PC-3 (cell line): ENCODE measurements around the gene LYPD5. TPM values are rescaled to one million over a fixed set of nuclear protein-coding genes. Genes with fewer than 3 reads are reported as not detected.

Experiments used
- ATAC-seq: fragments of 200-7000 bp; cut with Tn5 transposase; 2 replicates; pipeline ENCODE4 v1.9.1; 2020; ENCODE audit warnings: mild to moderate bottlenecking, moderate library complexity
- BruUV-seq: library from RNA; stranded (reverse); fragments of 400-500 nt; replicated peaks from 2 replicates; lab custom pipeline; 2021; lab: Mats Ljungman, UMichigan
- CTCF ChIA-PET: fragments of 300-600 bp; sonication (Branson Sonifier 250); formaldehyde crosslinking; loops from one replicate; lab custom pipeline; 2022; ENCODE audit warnings: antibody characterized with exemption; lab: Charles Lee
- POLR2A ChIA-PET: fragments of 300-600 bp; sonication (Branson Sonifier 250); formaldehyde crosslinking; loops from one replicate; lab custom pipeline; 2022; ENCODE audit warnings: antibody characterized with exemption; ENCODE audit not compliant: unreplicated experiment; lab: Charles Lee
- DNase-seq: peaks from one replicate; pipeline ENCODE4 v3.0.0-alpha.2; 2015
- H2AFZ ChIP-seq: fragments of 300-600 bp; sonication (generic); 2 replicates; pipeline ENCODE4 v1.6.0; 2016; ENCODE audit warnings: antibody characterized with exemption, low read length
- H3F3A ChIP-seq: fragments of 300-600 bp; sonication (generic); one replicate; pipeline ENCODE4 v1.6.0; 2017; ENCODE audit warnings: antibody characterized with exemption, low read length, control low read depth, mild to moderate bottlenecking; ENCODE audit not compliant: unreplicated experiment
- H3K27ac ChIP-seq: fragments of 300-600 bp; sonication (generic); 2 replicates; pipeline ENCODE4 v1.5.1; 2016; ENCODE audit warnings: mild to moderate bottlenecking, low read length
- H3K27me3 ChIP-seq: fragments of 300-600 bp; sonication (generic); 2 replicates; pipeline ENCODE4 v1.6.1; 2016; ENCODE audit warnings: low read length, mixed read lengths
- H3K36me3 ChIP-seq: fragments of 300-600 bp; sonication (generic); 2 replicates; pipeline ENCODE4 v1.6.1; 2016; ENCODE audit warnings: low read depth, mixed run types, low read length, mixed read lengths
- H3K4me1 ChIP-seq: fragments of 300-600 bp; sonication (generic); 2 replicates; pipeline ENCODE4 v1.5.1; 2016; ENCODE audit warnings: low read length; ENCODE audit not compliant: insufficient read depth
- H3K4me2 ChIP-seq: fragments of 300-600 bp; sonication (generic); 2 replicates; pipeline ENCODE4 v1.6.0; 2016; ENCODE audit warnings: low read length
- H3K4me3 ChIP-seq: fragments of 300-600 bp; sonication (generic); 2 replicates; pipeline ENCODE4 v1.5.1; 2016; ENCODE audit warnings: mild to moderate bottlenecking, low read length, mixed read lengths
- H3K79me2 ChIP-seq: fragments of 300-600 bp; sonication (generic); 2 replicates; pipeline ENCODE4 v1.6.1; 2017; ENCODE audit warnings: low read length, mixed read lengths
- H3K9ac ChIP-seq: fragments of 300-600 bp; sonication (generic); 2 replicates; pipeline ENCODE4 v1.6.0; 2016; ENCODE audit warnings: mild to moderate bottlenecking, low read length
- H3K9me2 ChIP-seq: fragments of 300-600 bp; sonication (generic); replicated peaks from 2 replicates; pipeline ENCODE4 v1.6.1; 2016; ENCODE audit warnings: mixed run types, low read length, mixed read lengths
- H3K9me3 ChIP-seq: fragments of 300-600 bp; sonication (generic); 2 replicates; pipeline ENCODE4 v1.6.1; 2016; ENCODE audit warnings: low read length, mixed read lengths
- H4K20me1 ChIP-seq: fragments of 300-600 bp; sonication (generic); 2 replicates; pipeline ENCODE4 v1.6.1; 2016; ENCODE audit warnings: low read length, mixed read lengths
- EZH2 ChIP-seq: fragments of 300-600 bp; sonication (generic); IDR thresholded peaks from one replicate; pipeline ENCODE4 v1.6.1; 2017; ENCODE audit warnings: antibody characterized with exemption, mild to moderate bottlenecking, low read length; ENCODE audit not compliant: unreplicated experiment
- EZH2phosphoT487 ChIP-seq: fragments of 300-600 bp; sonication (generic); IDR thresholded peaks from 2 replicates; pipeline ENCODE4 v1.6.1; 2018; ENCODE audit warnings: mild to moderate bottlenecking, antibody characterized with exemption, low read length, borderline replicate concordance
- intact Hi-C: fragments of 100-400 bp; cut with micrococcal nuclease; formaldehyde crosslinking; loops from 2 replicates; pipeline ENCODE4 v1.9.0; 2023
- total RNA-seq: library from RNA; depleted of rRNA; stranded (reverse); fragments of >200 nt; gene quantifications from 2 replicates; pipeline ENCODE4 v1.2.3, GENCODE V29; 2014
- TF ChIP-seq, protein P1 (sequence below): fragments of 300-600 bp; sonication (generic); conservative IDR thresholded peaks from 2 replicates; pipeline ENCODE4 v1.5.1; 2017; ENCODE audit warnings: antibody characterized with exemption, low read depth, mild to moderate bottlenecking, low read length

LYPD5 gene
- total RNA-seq, 1 experiment from 2014 or later: 6.8 TPM

DNA sequence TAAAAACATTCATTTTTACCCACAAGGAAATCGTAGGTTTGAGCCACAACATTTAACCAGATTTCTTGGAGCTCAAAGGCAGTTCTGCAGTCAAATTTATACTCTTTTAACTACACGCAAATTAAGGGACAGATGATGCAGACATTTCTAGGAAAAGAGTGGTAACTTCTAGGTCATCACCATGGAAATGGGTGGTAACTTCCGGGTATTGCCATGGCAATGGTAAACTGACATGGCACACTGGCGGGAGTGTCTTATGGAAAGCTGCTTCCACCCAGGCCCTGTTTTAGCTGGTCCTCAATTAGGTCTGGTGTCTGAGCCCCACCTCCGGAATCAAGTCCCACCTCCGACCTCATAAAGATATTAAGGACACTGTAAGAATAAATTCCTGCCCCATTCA lies 10.4 kb upstream of the LYPD5 start:
- BruUV-seq: no TSS peak
- H3K9ac ChIP-seq: no peak overlapping the region
- intact Hi-C loops: no loop called here

DNA sequence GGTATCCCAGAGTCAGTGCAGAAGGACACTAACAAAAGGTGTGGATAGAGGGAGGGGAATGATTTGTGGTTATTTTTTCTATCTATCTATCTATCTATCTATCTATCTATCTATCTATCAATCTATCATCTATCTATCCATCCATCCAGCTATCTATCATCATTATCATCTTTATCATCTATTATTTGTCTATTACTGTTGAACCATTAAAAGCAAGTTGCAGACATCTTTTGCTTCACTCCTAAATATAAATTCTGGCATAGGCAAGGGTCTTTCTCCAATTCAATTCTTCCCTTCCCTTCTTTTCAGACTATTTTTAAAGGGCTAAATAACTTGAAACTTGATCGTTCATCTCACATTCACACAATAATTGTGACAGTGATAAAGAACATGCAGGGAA lies 10.0 kb upstream of the LYPD5 start:
- CTCF ChIA-PET: no interaction called here
- no peak overlapping the region for H3K9ac ChIP-seq
- no peak overlapping the region for H3K4me2 ChIP-seq
- POLR2A ChIA-PET: no interaction called here
- no peak for DNase-seq
- TF ChIP-seq EZH2phosphoT487: no peak
- TF ChIP-seq, protein P1, sequence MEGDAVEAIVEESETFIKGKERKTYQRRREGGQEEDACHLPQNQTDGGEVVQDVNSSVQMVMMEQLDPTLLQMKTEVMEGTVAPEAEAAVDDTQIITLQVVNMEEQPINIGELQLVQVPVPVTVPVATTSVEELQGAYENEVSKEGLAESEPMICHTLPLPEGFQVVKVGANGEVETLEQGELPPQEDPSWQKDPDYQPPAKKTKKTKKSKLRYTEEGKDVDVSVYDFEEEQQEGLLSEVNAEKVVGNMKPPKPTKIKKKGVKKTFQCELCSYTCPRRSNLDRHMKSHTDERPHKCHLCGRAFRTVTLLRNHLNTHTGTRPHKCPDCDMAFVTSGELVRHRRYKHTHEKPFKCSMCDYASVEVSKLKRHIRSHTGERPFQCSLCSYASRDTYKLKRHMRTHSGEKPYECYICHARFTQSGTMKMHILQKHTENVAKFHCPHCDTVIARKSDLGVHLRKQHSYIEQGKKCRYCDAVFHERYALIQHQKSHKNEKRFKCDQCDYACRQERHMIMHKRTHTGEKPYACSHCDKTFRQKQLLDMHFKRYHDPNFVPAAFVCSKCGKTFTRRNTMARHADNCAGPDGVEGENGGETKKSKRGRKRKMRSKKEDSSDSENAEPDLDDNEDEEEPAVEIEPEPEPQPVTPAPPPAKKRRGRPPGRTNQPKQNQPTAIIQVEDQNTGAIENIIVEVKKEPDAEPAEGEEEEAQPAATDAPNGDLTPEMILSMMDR: no peak
- no peak for TF ChIP-seq EZH2
- H3K79me2 ChIP-seq: no peaks in the 10 kb centered on the region
- H3K9me2 ChIP-seq: no peaks in the 10 kb centered on the region
- no peaks in the 10 kb centered on the region for H3K9me3 ChIP-seq
- H4K20me1 ChIP-seq: no peaks in the 10 kb centered on the region
- H3K27ac ChIP-seq: no peak overlapping the region
- intact Hi-C loops: no loop called here
- H2AFZ ChIP-seq: no peak overlapping the region
- H3K27me3 ChIP-seq: no peaks in the 10 kb centered on the region
- H3K4me3 ChIP-seq: no peak overlapping the region
- no TSS peak for BruUV-seq
- H3K4me1 ChIP-seq: no peaks in the 10 kb centered on the region
- no peaks in the 10 kb centered on the region for H3F3A ChIP-seq
- ATAC-seq: no peak
- H3K36me3 ChIP-seq: no peaks in the 10 kb centered on the region

More for the DNA sequence above, 10.4 kb upstream of the LYPD5 start:
- Histone ChIP-seq H3K79me2 (no peaks in the 10 kb centered on the region), H3K9me2 (no peaks in the 10 kb centered on the region), H3K9me3 (no peaks in the 10 kb centered on the region), H3K4me3 (no peak overlapping the region), H4K20me1 (no peaks in the 10 kb centered on the region), H3K4me1 (no peaks in the 10 kb centered on the region), H2AFZ (no peak overlapping the region), H3F3A (no peaks in the 10 kb centered on the region), H3K27ac (no peak overlapping the region), H3K27me3 (no peaks in the 10 kb centered on the region), H3K36me3 (no peaks in the 10 kb centered on the region), H3K4me2 (no peak overlapping the region)
- DNase-seq (no peak), ATAC-seq (no peak)
- ChIA-PET POLR2A (no interaction called here), CTCF (no interaction called here)
- no peak for TF ChIP-seq EZH2phosphoT487
- TF ChIP-seq EZH2: no peak
- TF ChIP-seq, protein P1: no peak

- POLR2A ChIA-PET: no interaction called here
- no peaks in the 10 kb centered on the region for H3F3A ChIP-seq
- H3K27ac ChIP-seq: no peak overlapping the region
- no peak overlapping the region for H2AFZ ChIP-seq
- H3K4me1 ChIP-seq: no peaks in the 10 kb centered on the region; the same call in 1 of the 2 replicates
- no peaks in the 10 kb centered on the region for H3K36me3 ChIP-seq
- no peak overlapping the region for H3K4me3 ChIP-seq
- no peak for DNase-seq
- H3K9ac ChIP-seq: no peak overlapping the region
- no peaks in the 10 kb centered on the region for H3K9me2 ChIP-seq
- ATAC-seq: no peak
- H4K20me1 ChIP-seq: no peaks in the 10 kb centered on the region
- TF ChIP-seq, protein P1: no peak
- TF ChIP-seq EZH2phosphoT487 (no peak), EZH2 (no peak)
- no peak overlapping the region for H3K4me2 ChIP-seq
- no peaks in the 10 kb centered on the region for H3K27me3 ChIP-seq
- no peaks in the 10 kb centered on the region for H3K79me2 ChIP-seq
- no TSS peak for BruUV-seq
- intact Hi-C loops: no loop called here
- CTCF ChIA-PET: no interaction called here
- no peaks in the 10 kb centered on the region for H3K9me3 ChIP-seq
These were observed 9.6 kb upstream of the LYPD5 start for GRCh38 chr19:43811837-43812236.
